ENCODE data around the gene AGBL4. TPM values are rescaled to one million over a fixed set of nuclear protein-coding genes. Genes with fewer than 3 reads are reported as not detected.

Gene AGBL4
- total RNA-seq, 3 donors from 2014 or later: 1.3 to 1.9 (median 1.8) TPM

GRCh38 chr1:48846441-48846840 lies 1177.3 kb downstream of the AGBL4 start:
- no peak for TF ChIP-seq CTCF (IDR thresholded peaks at IDR 0.05)
- TF ChIP-seq POLR2A (IDR thresholded peaks at IDR 0.05): no peak
- no peak for TF ChIP-seq POLR2AphosphoS5 (IDR thresholded peaks at IDR 0.05)
- no peak for DNase-seq (ENCODE audit: low spot score in 2 of 2)
- no peaks in the 10 kb centered on the region for H3K4me1 ChIP-seq
- H3K27ac ChIP-seq: no peak overlapping the region
- no peak overlapping the region for H3K4me3 ChIP-seq
- H3K27me3 ChIP-seq: no peaks in the 10 kb centered on the region
- H3K36me3 ChIP-seq: no peaks in the 10 kb centered on the region
- H3K9me3 ChIP-seq: no peaks in the 10 kb centered on the region
- intact Hi-C loops (cut with DNase I; ENCODE audit: low total_unique reads): no loop called here

- H3K4me1 ChIP-seq: no peaks in the 10 kb centered on the region
- H3K27me3 ChIP-seq: no peaks in the 10 kb centered on the region
- intact Hi-C loops (cut with DNase I; ENCODE audit: low total_unique reads): no loop called here
- H3K27ac ChIP-seq: no peak overlapping the region
- H3K9me3 ChIP-seq: no peaks in the 10 kb centered on the region
- no peak for DNase-seq (ENCODE audit: low spot score in 2 of 2)
- no peak overlapping the region for H3K4me3 ChIP-seq
- no peak for TF ChIP-seq CTCF (IDR thresholded peaks at IDR 0.05)
- no peak for TF ChIP-seq POLR2AphosphoS5 (IDR thresholded peaks at IDR 0.05)
- TF ChIP-seq POLR2A (IDR thresholded peaks at IDR 0.05): no peak
- H3K36me3 ChIP-seq: no peaks in the 10 kb centered on the region
Measured at GRCh38 chr1:48844187-48844586, 1179.6 kb downstream of the AGBL4 start.

GRCh38 chr1:48841966-48842365 lies 1181.8 kb downstream of the AGBL4 start:
- no peak for DNase-seq (ENCODE audit: low spot score in 2 of 2)
- no peak for TF ChIP-seq POLR2A (IDR thresholded peaks at IDR 0.05)
- TF ChIP-seq POLR2AphosphoS5 (IDR thresholded peaks at IDR 0.05): no peak
- TF ChIP-seq CTCF (IDR thresholded peaks at IDR 0.05): no peak
- Histone ChIP-seq H3K4me3 (no peak overlapping the region), H3K27ac (no peak overlapping the region), H3K36me3 (no peaks in the 10 kb centered on the region), H3K27me3 (no peaks in the 10 kb centered on the region), H3K9me3 (no peaks in the 10 kb centered on the region), H3K4me1 (no peaks in the 10 kb centered on the region)
- intact Hi-C loops (cut with DNase I; ENCODE audit: low total_unique reads): no loop called here

- H3K4me1 ChIP-seq: no peaks in the 10 kb centered on the region
- no peak overlapping the region for H3K27ac ChIP-seq
- no peak for TF ChIP-seq CTCF (IDR thresholded peaks at IDR 0.05)
- TF ChIP-seq POLR2A (IDR thresholded peaks at IDR 0.05): no peak
- TF ChIP-seq POLR2AphosphoS5 (IDR thresholded peaks at IDR 0.05): no peak
- DNase-seq (ENCODE audit: low spot score in 2 of 2): no peak
- intact Hi-C loops (cut with DNase I; ENCODE audit: low total_unique reads): no loop called here
- no peaks in the 10 kb centered on the region for H3K36me3 ChIP-seq
- no peak overlapping the region for H3K4me3 ChIP-seq
- no peaks in the 10 kb centered on the region for H3K27me3 ChIP-seq
- H3K9me3 ChIP-seq: no peaks in the 10 kb centered on the region
Measured at GRCh38 chr1:48841461-48841860, 1182.3 kb downstream of the AGBL4 start.

GRCh38 chr1:48831120-48831978 lies 1192.4 kb downstream of the AGBL4 start:
- intact Hi-C loops (cut with DNase I; ENCODE audit: low total_unique reads): no loop called here
- Histone ChIP-seq H3K4me3 (no peak overlapping the region), H3K27me3 (no peaks in the 10 kb centered on the region), H3K36me3 (no peaks in the 10 kb centered on the region), H3K27ac (peak overlapping the region in 1 of 2 donors; percentile 10), H3K4me1 (no peaks in the 10 kb centered on the region), H3K9me3 (no peaks in the 10 kb centered on the region)
- DNase-seq (ENCODE audit: low spot score in 2 of 2): no peak
- TF ChIP-seq POLR2A (IDR thresholded peaks at IDR 0.05) (no peak), CTCF (IDR thresholded peaks at IDR 0.05) (no peak), POLR2AphosphoS5 (IDR thresholded peaks at IDR 0.05) (no peak)

Data from breast epithelium (tissue), 4 donors.